Upper lobe of left lung (tissue), 6 donors: Measurements from ENCODE around the gene AGR3. TPM values are rescaled to one million over a fixed set of nuclear protein-coding genes. Genes with fewer than 3 reads are reported as not detected.

Experiments used
- ATAC-seq, 2 donors: fragments of 200-7000 bp; cut with Tn5 transposase; one replicate each; pipeline ENCODE4 v1.9.1; 2022; ENCODE audit warnings: mild to moderate bottlenecking in 2 of 2, moderate library complexity in 2 of 2; ENCODE audit not compliant: low FRiP score in 2 of 2
- DNase-seq, 2 donors: peaks; one replicate each; pipeline ENCODE4 v3.0.0-alpha.2; 2019 to 2020
- H3K27ac ChIP-seq, 4 donors: fragments of 200-600 bp; sonication (generic); one replicate each; pipeline ENCODE4 v1.5.1; 2016 to 2019
- H3K27me3 ChIP-seq, 4 donors: fragments of 200-600 bp; sonication (generic); one replicate each; pipeline ENCODE4 v1.5.1; 2017 to 2019
- H3K36me3 ChIP-seq, 4 donors: fragments of 200-600 bp; sonication (generic); one replicate each; pipeline ENCODE4 v1.5.1; 2016 to 2019
- H3K4me1 ChIP-seq, 4 donors: fragments of 200-600 bp; sonication (generic); one replicate each; pipeline ENCODE4 v1.5.1; 2018 to 2019
- H3K4me3 ChIP-seq, 4 donors: fragments of 200-600 bp; sonication (generic); one replicate each; pipeline ENCODE4 v1.5.1; 2017 to 2019; ENCODE audit warnings: mild to moderate bottlenecking in 2 of 4, moderate library complexity in 1 of 4
- H3K9me3 ChIP-seq, 4 donors: fragments of 200-600 bp; sonication (generic); one replicate each; pipeline ENCODE4 v1.5.1; 2018 to 2019
- EP300 ChIP-seq, 4 donors: sonication (generic); formaldehyde crosslinking; IDR thresholded peaks; one replicate each; pipeline ENCODE4 v1.5.1; 2017; ENCODE audit warnings: antibody characterized with exemption in 4 of 4, control low read depth in 2 of 4
- POLR2A ChIP-seq, 4 donors: fragments of 450-650 bp; IDR thresholded peaks; one replicate each; pipeline ENCODE4 v1.5.1; 2016 to 2017; ENCODE audit warnings: antibody characterized with exemption in 4 of 4, mild to moderate bottlenecking in 2 of 4
- POLR2AphosphoS5 ChIP-seq, 2 donors: sonication (generic); formaldehyde crosslinking; IDR thresholded peaks; one replicate each; pipeline ENCODE4 v1.5.1; 2017; ENCODE audit warnings: antibody characterized with exemption in 2 of 2
- WGBS, 2 donors: methylation state at CpG; one replicate each; pipeline ENCODE4 v1.1.5; 2017 to 2018; 5-methylcytosine and 5-hydroxymethylcytosine counted together
- total RNA-seq, 6 donors: library from RNA; depleted of rRNA in 4 of 6; stranded (reverse); fragments of >200 nt in 4 of 6; gene quantifications; one replicate each; pipeline versions ENCODE4 v1.1.0 to v1.2.1, GENCODE V29; 2016 to 2021
- TF ChIP-seq, protein P1 (sequence below), 6 experiments: fragments of 450-650 bp in 4 of 6; fragments of 200-600 bp in 2 of 6; sonication (generic) in 2 of 6; IDR thresholded peaks; one replicate each; pipeline ENCODE4 v1.5.1; 2016 to 2019; ENCODE audit warnings: antibody characterized with exemption in 6 of 6
- donor health status: DM: no; HTN: no; CAD: no; lungs with moderate emphysema.
- donor health status: DM: no; HTN: yes; CAD: no; lungs with severe emphysema.

The AGR3 gene
- total RNA-seq, 6 donors from 2014 or later, result 10.5 to 209 (median 74.6) TPM

DNA sequence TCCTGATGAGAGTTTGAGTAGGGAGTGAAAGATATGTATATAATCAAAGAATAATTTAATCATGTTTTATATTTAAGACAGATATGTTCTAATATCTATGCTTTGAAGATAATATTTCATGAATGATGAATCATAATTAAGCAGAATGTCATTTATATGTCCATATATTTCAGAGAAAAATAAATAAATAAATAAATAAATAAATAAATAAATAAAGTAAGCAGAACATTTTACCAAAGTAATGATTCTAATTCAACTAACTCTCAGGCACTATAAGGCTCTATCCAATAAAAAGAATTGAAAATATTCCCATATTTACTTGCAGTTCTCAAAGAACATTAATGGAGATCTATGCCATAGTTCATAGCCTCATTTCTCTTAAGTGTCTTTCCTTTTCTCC lies 36.0 kb downstream of the AGR3 start:
- H3K27me3 ChIP-seq, result no peaks in the 10 kb centered on the region
- H3K4me3 ChIP-seq, result no peak overlapping the region
- no peak overlapping the region for H3K27ac ChIP-seq
- no peaks in the 10 kb centered on the region for H3K9me3 ChIP-seq
- no peaks in the 10 kb centered on the region for H3K36me3 ChIP-seq
- H3K4me1 ChIP-seq, result peaks cover 0 to 7% (median 4%) of the 10 kb centered on the region in 4 donors
- no peak for ATAC-seq
- no peak for DNase-seq
- TF ChIP-seq EP300 (IDR thresholded peaks at IDR 0.05), result no peak
- TF ChIP-seq, protein P1, sequence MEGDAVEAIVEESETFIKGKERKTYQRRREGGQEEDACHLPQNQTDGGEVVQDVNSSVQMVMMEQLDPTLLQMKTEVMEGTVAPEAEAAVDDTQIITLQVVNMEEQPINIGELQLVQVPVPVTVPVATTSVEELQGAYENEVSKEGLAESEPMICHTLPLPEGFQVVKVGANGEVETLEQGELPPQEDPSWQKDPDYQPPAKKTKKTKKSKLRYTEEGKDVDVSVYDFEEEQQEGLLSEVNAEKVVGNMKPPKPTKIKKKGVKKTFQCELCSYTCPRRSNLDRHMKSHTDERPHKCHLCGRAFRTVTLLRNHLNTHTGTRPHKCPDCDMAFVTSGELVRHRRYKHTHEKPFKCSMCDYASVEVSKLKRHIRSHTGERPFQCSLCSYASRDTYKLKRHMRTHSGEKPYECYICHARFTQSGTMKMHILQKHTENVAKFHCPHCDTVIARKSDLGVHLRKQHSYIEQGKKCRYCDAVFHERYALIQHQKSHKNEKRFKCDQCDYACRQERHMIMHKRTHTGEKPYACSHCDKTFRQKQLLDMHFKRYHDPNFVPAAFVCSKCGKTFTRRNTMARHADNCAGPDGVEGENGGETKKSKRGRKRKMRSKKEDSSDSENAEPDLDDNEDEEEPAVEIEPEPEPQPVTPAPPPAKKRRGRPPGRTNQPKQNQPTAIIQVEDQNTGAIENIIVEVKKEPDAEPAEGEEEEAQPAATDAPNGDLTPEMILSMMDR (IDR thresholded peaks at IDR 0.05), result no peak
- TF ChIP-seq POLR2A (IDR thresholded peaks at IDR 0.05), result no peak
- TF ChIP-seq POLR2AphosphoS5 (IDR thresholded peaks at IDR 0.05), result no peak

GRCh38 chr7:16841681-16842080 lies 40.1 kb downstream of the AGR3 start:
- Histone ChIP-seq H3K27ac (no peak overlapping the region), H3K9me3 (no peaks in the 10 kb centered on the region), H3K4me1 (peaks cover 0 to 4% (median 1%) of the 10 kb centered on the region in 4 donors), H3K27me3 (no peaks in the 10 kb centered on the region), H3K36me3 (no peaks in the 10 kb centered on the region), H3K4me3 (no peak overlapping the region)
- no peak for DNase-seq
- TF ChIP-seq EP300 (IDR thresholded peaks at IDR 0.05) (no peak), POLR2AphosphoS5 (IDR thresholded peaks at IDR 0.05) (no peak), POLR2A (IDR thresholded peaks at IDR 0.05) (no peak)
- TF ChIP-seq, protein P1 (IDR thresholded peaks at IDR 0.05), result no peak
- WGBS, 2 donors, result 91 to 93% methylated on average over 4 of the region's 4 CpGs
- ATAC-seq, result no peak

DNA sequence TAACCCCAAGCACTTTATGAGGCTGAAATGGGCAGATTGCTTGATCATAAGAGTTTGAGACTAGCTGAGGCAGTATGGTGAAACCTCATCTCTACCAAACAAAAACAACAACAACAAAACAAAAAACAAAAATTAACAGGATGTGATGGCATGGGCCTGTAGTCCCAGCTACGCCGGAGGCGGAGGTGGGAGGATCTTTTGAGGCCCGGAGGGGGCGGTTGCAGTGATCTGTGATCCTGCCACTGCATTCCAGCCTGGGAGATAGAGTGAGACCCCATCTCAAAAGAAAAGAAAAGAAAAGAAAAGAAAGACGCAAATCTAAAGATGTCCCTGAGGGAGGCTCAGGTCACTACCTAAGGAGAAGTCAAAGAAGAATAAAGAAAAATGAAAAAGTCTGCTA lies 41.7 kb downstream of the AGR3 start:
- no peak for DNase-seq
- 97 to 98% methylated on average over 6 of the region's 6 CpGs for WGBS, 2 donors

DNA sequence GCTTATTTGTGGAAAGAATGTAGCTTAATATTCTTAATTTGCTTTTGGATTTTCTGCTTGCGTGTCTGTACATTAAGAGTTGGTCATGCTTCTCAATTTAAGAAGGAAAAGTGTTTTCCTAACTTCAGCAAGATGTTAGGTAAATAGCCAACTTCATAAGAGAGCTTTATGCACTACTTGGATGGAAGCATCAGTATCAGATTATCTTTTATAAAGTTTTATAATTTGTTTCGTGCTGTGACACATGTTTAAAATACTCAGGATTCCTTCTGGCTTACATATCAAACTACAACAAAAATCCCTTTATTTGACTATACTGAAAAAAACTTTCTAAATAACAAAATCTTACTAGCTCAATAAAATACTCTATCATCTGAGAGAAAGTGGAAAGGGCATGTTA lies 42.1 kb downstream of the AGR3 start:
- 72 to 76% methylated on average over 2 of the region's 2 CpGs for WGBS, 2 donors
- DNase-seq (no peak), ATAC-seq (no peak)
- Histone ChIP-seq H3K27me3 (no peaks in the 10 kb centered on the region), H3K36me3 (no peaks in the 10 kb centered on the region), H3K27ac (no peak overlapping the region), H3K4me3 (no peak overlapping the region), H3K4me1 (no peaks in the 10 kb centered on the region), H3K9me3 (no peaks in the 10 kb centered on the region)
- no peak for TF ChIP-seq POLR2A (IDR thresholded peaks at IDR 0.05)
- TF ChIP-seq EP300 (IDR thresholded peaks at IDR 0.05), result no peak
- no peak for TF ChIP-seq POLR2AphosphoS5 (IDR thresholded peaks at IDR 0.05)
- TF ChIP-seq, protein P1 (IDR thresholded peaks at IDR 0.05), result no peak

More for the DNA sequence above, 41.7 kb downstream of the AGR3 start:
- H3K27me3 ChIP-seq, result no peaks in the 10 kb centered on the region
- H3K27ac ChIP-seq, result no peak overlapping the region
- no peaks in the 10 kb centered on the region for H3K4me1 ChIP-seq
- H3K9me3 ChIP-seq, result no peaks in the 10 kb centered on the region
- no peaks in the 10 kb centered on the region for H3K36me3 ChIP-seq
- ATAC-seq, result no peak
- no peak for TF ChIP-seq POLR2AphosphoS5 (IDR thresholded peaks at IDR 0.05)
- no peak for TF ChIP-seq EP300 (IDR thresholded peaks at IDR 0.05)
- no peak for TF ChIP-seq POLR2A (IDR thresholded peaks at IDR 0.05)
- TF ChIP-seq, protein P1 (IDR thresholded peaks at IDR 0.05), result no peak
- no peak overlapping the region for H3K4me3 ChIP-seq

- ATAC-seq, result no peak
- TF ChIP-seq, protein P1 (IDR thresholded peaks at IDR 0.05), result no peak
- no peak for TF ChIP-seq POLR2A (IDR thresholded peaks at IDR 0.05)
- TF ChIP-seq POLR2AphosphoS5 (IDR thresholded peaks at IDR 0.05), result no peak
- no peak for TF ChIP-seq EP300 (IDR thresholded peaks at IDR 0.05)
Measured at GRCh38 chr7:16838891-16839290, 42.9 kb downstream of the AGR3 start.

More at GRCh38 chr7:16838891-16839290, 42.9 kb downstream of the AGR3 start:
- 72 to 83% methylated on average over 1 of the region's 1 CpG for WGBS, 2 donors
- H3K4me1 ChIP-seq, result no peaks in the 10 kb centered on the region
- no peak overlapping the region for H3K4me3 ChIP-seq
- no peaks in the 10 kb centered on the region for H3K27me3 ChIP-seq
- no peak overlapping the region for H3K27ac ChIP-seq
- no peaks in the 10 kb centered on the region for H3K9me3 ChIP-seq
- DNase-seq, result no peak
- no peaks in the 10 kb centered on the region for H3K36me3 ChIP-seq
